Measurements from ENCODE around the gene SKI. TPM values are rescaled to one million over a fixed set of nuclear protein-coding genes. Genes with fewer than 3 reads are reported as not detected.

Gene SKI
- total RNA-seq, 1 experiment from 2014 or later = 89.5 TPM

DNA sequence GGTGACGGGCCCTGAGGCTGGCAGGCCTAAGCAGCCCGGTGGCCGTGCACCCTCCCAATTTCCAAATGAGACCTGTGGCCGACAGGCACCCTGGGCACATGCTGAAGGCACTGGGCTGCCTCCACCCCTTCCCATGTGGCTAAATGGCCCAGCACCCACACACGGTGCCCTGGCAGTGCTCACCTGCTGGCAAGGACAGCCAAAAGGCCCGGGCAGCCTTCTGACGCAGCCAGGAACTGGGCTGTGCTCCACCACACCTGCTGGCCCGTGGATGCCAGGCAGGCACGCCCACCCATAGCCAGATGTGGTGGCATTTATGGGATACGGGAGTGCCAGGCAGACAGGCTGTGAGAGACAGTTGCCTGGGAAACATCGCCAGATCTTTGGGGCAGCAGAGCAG, 29.5 kb upstream of the SKI start:
- no peaks in the 10 kb centered on the region for H4K20me1 ChIP-seq (ENCODE audit: control insufficient read depth, insufficient read depth, insufficient read length)
- H2BK5ac ChIP-seq (ENCODE audit: insufficient read length, low read length) = no peak overlapping the region
- H3K14ac ChIP-seq (ENCODE audit: insufficient read depth, low read length) = no peak overlapping the region
- H3K79me1 ChIP-seq (ENCODE audit: insufficient read depth, low read depth, low read length, poor library complexity, severe bottlenecking) = no peaks in the 10 kb centered on the region
- no peaks in the 10 kb centered on the region for H3K79me2 ChIP-seq (ENCODE audit: insufficient read depth, low read length)
- no peaks in the 10 kb centered on the region for H3K9me3 ChIP-seq (ENCODE audit: control insufficient read depth, low read depth, low read length)
- no peak overlapping the region for H3K4me2 ChIP-seq (ENCODE audit: insufficient read depth, insufficient read length, low read length)
- H3T11ph ChIP-seq (ENCODE audit: low read length) = no peak overlapping the region
- no peaks in the 10 kb centered on the region; the same call in 1 of the 2 replicates for H3K27me3 Mint-ChIP-seq (ENCODE audit: low read depth)
- no peak overlapping the region for H3K27ac ChIP-seq (ENCODE audit: insufficient read length, low read depth, low read length)
- H3K4me1 Mint-ChIP-seq = peaks cover 6 to 15% of the 10 kb centered on the region in 2 experiments
- H2BK120ac ChIP-seq (ENCODE audit: low read depth, low read length, poor library complexity, severe bottlenecking) = no peak overlapping the region
- DNase-seq = no peak
- TF ChIP-seq, protein P1, sequence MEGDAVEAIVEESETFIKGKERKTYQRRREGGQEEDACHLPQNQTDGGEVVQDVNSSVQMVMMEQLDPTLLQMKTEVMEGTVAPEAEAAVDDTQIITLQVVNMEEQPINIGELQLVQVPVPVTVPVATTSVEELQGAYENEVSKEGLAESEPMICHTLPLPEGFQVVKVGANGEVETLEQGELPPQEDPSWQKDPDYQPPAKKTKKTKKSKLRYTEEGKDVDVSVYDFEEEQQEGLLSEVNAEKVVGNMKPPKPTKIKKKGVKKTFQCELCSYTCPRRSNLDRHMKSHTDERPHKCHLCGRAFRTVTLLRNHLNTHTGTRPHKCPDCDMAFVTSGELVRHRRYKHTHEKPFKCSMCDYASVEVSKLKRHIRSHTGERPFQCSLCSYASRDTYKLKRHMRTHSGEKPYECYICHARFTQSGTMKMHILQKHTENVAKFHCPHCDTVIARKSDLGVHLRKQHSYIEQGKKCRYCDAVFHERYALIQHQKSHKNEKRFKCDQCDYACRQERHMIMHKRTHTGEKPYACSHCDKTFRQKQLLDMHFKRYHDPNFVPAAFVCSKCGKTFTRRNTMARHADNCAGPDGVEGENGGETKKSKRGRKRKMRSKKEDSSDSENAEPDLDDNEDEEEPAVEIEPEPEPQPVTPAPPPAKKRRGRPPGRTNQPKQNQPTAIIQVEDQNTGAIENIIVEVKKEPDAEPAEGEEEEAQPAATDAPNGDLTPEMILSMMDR (conservative IDR thresholded peaks at IDR 0.05) = no peak
- no peak overlapping the region for H4K91ac ChIP-seq (ENCODE audit: insufficient read length, low read depth, low read length)
- no peak overlapping the region for H4K5ac ChIP-seq (ENCODE audit: insufficient read length, low read depth, low read length)
- H2BK15ac ChIP-seq (ENCODE audit: low read depth, low read length) = no peak overlapping the region
- H3K18ac ChIP-seq (ENCODE audit: insufficient read length, low read depth, low read length) = no peak overlapping the region
- H3K36me3 Mint-ChIP-seq (ENCODE audit: insufficient read depth in 1 of 3, low read depth in 3 of 3) = no peaks in the 10 kb centered on the region
- H3K27ac Mint-ChIP-seq = no peak overlapping the region
- no peak overlapping the region for H4K8ac ChIP-seq (replicated peaks; ENCODE audit: insufficient read length, low read depth, low read length)
- H3K23me2 ChIP-seq (ENCODE audit: insufficient read length, low read depth, low read length, poor library complexity, severe bottlenecking) = peaks cover 5% of the 10 kb centered on the region
- no peak overlapping the region for H2BK20ac ChIP-seq (ENCODE audit: low read depth, low read length, poor library complexity, severe bottlenecking)
- H2BK12ac ChIP-seq (ENCODE audit: insufficient read length, low read depth, low read length) = no peak overlapping the region
- no CpG with 5 or more reads among the region's 11 CpGs for WGBS (ENCODE audit: extremely low coverage, insufficient read length, low lambda C conversion rate)
- no peak overlapping the region for H2AK5ac ChIP-seq (ENCODE audit: insufficient read length, low read length)
- no peaks in the 10 kb centered on the region for H3K27me3 ChIP-seq (ENCODE audit: insufficient read depth, low read length)
- H3K56ac ChIP-seq (ENCODE audit: insufficient read length, low read depth, low read length) = no peak overlapping the region
- no peak overlapping the region for H3K9ac ChIP-seq (ENCODE audit: extremely low read depth, insufficient read length, low read length)
- H3K4me1 ChIP-seq (ENCODE audit: insufficient read depth, low read length) = no peaks in the 10 kb centered on the region
- no peak overlapping the region for H3K4ac ChIP-seq (ENCODE audit: low read depth, low read length)
- no peak overlapping the region for H3K4me3 Mint-ChIP-seq
- H2AFZ ChIP-seq (ENCODE audit: low read length) = no peak overlapping the region
- H3K9me3 Mint-ChIP-seq = no peaks in the 10 kb centered on the region
- H3K23ac ChIP-seq (ENCODE audit: insufficient read length, low read depth, low read length) = no peak overlapping the region
